Sigmoid colon (tissue), 7 donors: Measurements from ENCODE around the gene SIGMAR1. TPM values are rescaled to one million over a fixed set of nuclear protein-coding genes. Genes with fewer than 3 reads are reported as not detected.

ENCODE experiments used
- DNase-seq: peaks from one replicate; pipeline ENCODE4 v3.0.0-alpha.2; 2019
- H3K27ac ChIP-seq, 4 donors: fragments of 200-600 bp; sonication (generic); one replicate each; pipeline ENCODE4 v1.5.1; 2016 to 2019; ENCODE audit warnings: mild to moderate bottlenecking in 1 of 4
- H3K27me3 ChIP-seq, 3 donors: fragments of 200-600 bp; sonication (generic); one replicate each; pipeline ENCODE4 v1.5.1; 2019; ENCODE audit warnings: mild to moderate bottlenecking in 1 of 3
- H3K36me3 ChIP-seq, 4 donors: fragments of 200-600 bp; sonication (generic); one replicate each; pipeline ENCODE4 v1.5.1; 2016 to 2019
- H3K4me1 ChIP-seq, 4 donors: fragments of 200-600 bp; sonication (generic); one replicate each; pipeline ENCODE4 v1.5.1; 2017 to 2019
- H3K4me3 ChIP-seq, 4 donors: fragments of 200-600 bp; sonication (generic); one replicate each; pipeline ENCODE4 v1.5.1; 2017 to 2019; ENCODE audit warnings: mild to moderate bottlenecking in 2 of 4, moderate library complexity in 1 of 4
- H3K9me3 ChIP-seq, 4 donors: fragments of 200-600 bp in 3 of 4; sonication (generic) in 3 of 4; one replicate each; pipeline versions ENCODE4 v1.5.1 to v1.6.1; 2013 to 2019
- EP300 ChIP-seq, 4 donors: sonication (generic); formaldehyde crosslinking; IDR thresholded peaks; one replicate each; pipeline ENCODE4 v1.6.1; 2017; ENCODE audit warnings: antibody characterized with exemption in 4 of 4
- POLR2A ChIP-seq, 2 donors: fragments of 450-650 bp; IDR thresholded peaks; one replicate each; pipeline ENCODE4 v1.6.1; 2016; ENCODE audit warnings: antibody characterized with exemption in 2 of 2, mild to moderate bottlenecking in 2 of 2, moderate library complexity in 2 of 2
- POLR2AphosphoS5 ChIP-seq, 4 donors: sonication (generic); formaldehyde crosslinking; IDR thresholded peaks; one replicate each; pipeline ENCODE4 v1.6.1; 2017; ENCODE audit warnings: antibody characterized with exemption in 4 of 4
- WGBS, 2 donors: extraction: QIAGEN DNeasy Blood & Tissue Kit; methylation state at CpG; one replicate each; pipeline ENCODE4 v1.1.7; 2013; 5-methylcytosine and 5-hydroxymethylcytosine counted together
- intact Hi-C: fragments of 100-400 bp; cut with DNase I; formaldehyde crosslinking; loops from one replicate; pipeline ENCODE4 v1.15.1; 2023
- polyA plus RNA-seq, 3 donors: library from polyadenylated mRNA; stranded (reverse); fragments of 200-250 nt; gene quantifications; one replicate each; pipeline ENCODE4 v1.2.3, GENCODE V29; 2013
- total RNA-seq, 4 donors: library from RNA; depleted of rRNA; stranded (reverse); fragments of >200 nt; gene quantifications; one replicate each; pipeline ENCODE4 v1.1.0, GENCODE V29; 2016
- TF ChIP-seq, protein P1 (sequence below), 4 experiments: fragments of 450-650 bp in 3 of 4; fragments of 200-600 bp in 1 of 4; IDR thresholded peaks; one replicate each; pipeline ENCODE4 v1.5.1; 2016 to 2019; ENCODE audit warnings: antibody characterized with exemption in 4 of 4, mild to moderate bottlenecking in 3 of 4, moderate library complexity in 2 of 4
- donor health status: healthy with polysubstance abuse.
- donor health status: Bipolar disorder and iron deficiency.
- donor health status: healthy.

Gene SIGMAR1
- total and polyA plus RNA-seq, 7 donors = 12.0 to 82.6 (median 70.6) TPM

DNA sequence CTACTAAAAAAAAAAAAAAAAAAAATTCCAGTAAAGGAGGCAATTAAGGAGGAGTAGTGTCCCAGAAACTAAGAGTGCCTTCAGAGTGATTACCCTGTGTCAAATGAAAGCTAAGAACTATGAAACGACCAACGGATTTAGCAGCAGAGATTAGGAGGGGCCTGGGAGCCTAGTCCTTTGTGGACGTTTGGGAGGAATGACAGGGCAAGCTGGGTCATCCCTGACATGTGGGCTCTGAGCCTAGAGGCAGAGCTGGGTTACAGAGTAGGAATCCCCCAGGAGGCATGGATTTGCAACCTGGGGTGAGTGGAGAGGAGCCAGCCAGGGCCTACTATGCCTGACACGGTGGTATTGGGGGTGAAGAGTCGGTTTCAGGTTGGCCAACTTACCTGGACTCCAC, 4.4 kb downstream of the SIGMAR1 start:
- intact Hi-C loops = no loop called here
- no peak for TF ChIP-seq POLR2AphosphoS5 (IDR thresholded peaks at IDR 0.05)
- TF ChIP-seq, protein P1, sequence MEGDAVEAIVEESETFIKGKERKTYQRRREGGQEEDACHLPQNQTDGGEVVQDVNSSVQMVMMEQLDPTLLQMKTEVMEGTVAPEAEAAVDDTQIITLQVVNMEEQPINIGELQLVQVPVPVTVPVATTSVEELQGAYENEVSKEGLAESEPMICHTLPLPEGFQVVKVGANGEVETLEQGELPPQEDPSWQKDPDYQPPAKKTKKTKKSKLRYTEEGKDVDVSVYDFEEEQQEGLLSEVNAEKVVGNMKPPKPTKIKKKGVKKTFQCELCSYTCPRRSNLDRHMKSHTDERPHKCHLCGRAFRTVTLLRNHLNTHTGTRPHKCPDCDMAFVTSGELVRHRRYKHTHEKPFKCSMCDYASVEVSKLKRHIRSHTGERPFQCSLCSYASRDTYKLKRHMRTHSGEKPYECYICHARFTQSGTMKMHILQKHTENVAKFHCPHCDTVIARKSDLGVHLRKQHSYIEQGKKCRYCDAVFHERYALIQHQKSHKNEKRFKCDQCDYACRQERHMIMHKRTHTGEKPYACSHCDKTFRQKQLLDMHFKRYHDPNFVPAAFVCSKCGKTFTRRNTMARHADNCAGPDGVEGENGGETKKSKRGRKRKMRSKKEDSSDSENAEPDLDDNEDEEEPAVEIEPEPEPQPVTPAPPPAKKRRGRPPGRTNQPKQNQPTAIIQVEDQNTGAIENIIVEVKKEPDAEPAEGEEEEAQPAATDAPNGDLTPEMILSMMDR (IDR thresholded peaks at IDR 0.05) = no peak
- H3K4me3 ChIP-seq = no peak overlapping the region

DNA sequence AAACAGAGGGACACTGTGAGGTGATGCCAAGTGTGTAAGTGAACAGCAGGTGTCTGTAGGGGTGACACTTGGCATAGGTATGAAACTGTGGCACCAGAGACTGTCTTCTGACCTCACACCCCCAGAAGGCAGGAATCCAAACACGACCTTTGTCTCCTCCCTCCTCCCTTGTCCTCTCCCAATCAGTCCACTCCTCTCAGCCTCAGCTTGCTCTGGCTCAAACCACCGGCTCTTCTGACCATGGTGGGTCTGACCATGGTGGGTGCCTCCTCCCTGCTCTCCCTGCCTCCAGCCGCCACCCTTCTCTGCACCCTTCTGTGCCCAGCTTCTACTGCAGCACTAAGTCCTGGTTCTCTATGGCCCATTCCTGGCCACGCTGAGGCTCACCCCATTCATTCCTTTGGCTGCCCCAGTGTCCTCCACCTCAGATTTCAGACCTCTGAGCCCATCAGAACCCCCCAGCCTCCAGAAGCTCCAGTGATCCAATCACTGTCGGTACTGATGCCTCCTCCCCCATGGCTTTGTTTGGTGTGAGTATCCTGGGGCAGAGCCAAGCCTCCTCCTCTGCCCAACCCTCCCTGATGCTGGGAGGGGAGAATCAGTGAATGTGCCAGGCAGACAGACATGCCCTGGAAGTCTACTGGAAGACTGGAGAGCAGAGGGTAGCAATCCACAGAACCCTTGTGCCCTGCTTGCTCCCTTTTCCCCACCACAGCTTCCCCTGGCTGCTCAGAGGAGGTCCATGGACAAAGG, 7.0 kb downstream of the SIGMAR1 start:
- TF ChIP-seq EP300 (IDR thresholded peaks at IDR 0.05) = no peak
- TF ChIP-seq, protein P1 (IDR thresholded peaks at IDR 0.05) = no peak
- no peak for TF ChIP-seq POLR2A (IDR thresholded peaks at IDR 0.05)
- no peak for TF ChIP-seq POLR2AphosphoS5 (IDR thresholded peaks at IDR 0.05)
- Histone ChIP-seq H3K4me1 (peaks cover 0 to 23% (median 18%) of the 10 kb centered on the region in 4 donors), H3K4me3 (no peak overlapping the region), H3K27ac (no peak overlapping the region), H3K36me3 (peaks cover 0 to 8% (median 2%) of the 10 kb centered on the region in 4 donors), H3K27me3 (peaks cover 31 to 46% (median 40%) of the 10 kb centered on the region in 3 donors), H3K9me3 (no peaks in the 10 kb centered on the region)
- intact Hi-C loops = no loop called here
- WGBS, 2 donors = 15 to 39% methylated on average over 5 of the region's 5 CpGs
- DNase-seq = no peak

More for the DNA sequence above, 4.4 kb downstream of the SIGMAR1 start:
- DNase-seq = no peak
- Histone ChIP-seq H3K36me3 (peaks cover 0 to 12% (median 3%) of the 10 kb centered on the region in 4 donors), H3K4me1 (peaks cover 0 to 41% (median 38%) of the 10 kb centered on the region in 4 donors), H3K27ac (no peak overlapping the region), H3K9me3 (no peaks in the 10 kb centered on the region), H3K27me3 (peaks cover 12 to 20% (median 14%) of the 10 kb centered on the region in 3 donors)
- 64 to 70% methylated on average over 5 of the region's 5 CpGs for WGBS, 2 donors

DNA sequence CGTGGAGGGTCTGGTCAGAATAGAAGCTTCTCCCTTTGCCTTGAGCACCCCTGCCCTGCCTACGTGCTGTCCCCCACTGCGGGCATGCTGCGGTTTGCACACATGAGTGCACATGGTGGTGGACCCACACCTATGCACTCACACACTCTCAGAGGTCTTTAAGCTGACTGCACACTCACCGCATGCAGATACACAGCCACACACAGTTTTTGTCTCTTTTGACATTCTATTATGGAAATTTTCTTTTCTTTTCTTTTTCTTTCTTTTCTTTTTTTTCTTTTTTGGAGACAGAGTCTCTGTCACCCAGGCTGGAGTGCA, 8.1 kb downstream of the SIGMAR1 start:
- Histone ChIP-seq H3K36me3 (no peaks in the 10 kb centered on the region), H3K27me3 (peaks cover 42 to 57% (median 52%) of the 10 kb centered on the region in 3 donors), H3K27ac (no peak overlapping the region), H3K9me3 (no peaks in the 10 kb centered on the region), H3K4me1 (peaks cover 0 to 21% (median 16%) of the 10 kb centered on the region in 4 donors), H3K4me3 (peak overlapping the region in 1 of 4 donors; percentile 45)
- 29 to 31% methylated on average over 5 of the region's 5 CpGs for WGBS, 2 donors
- DNase-seq = no peak
- no peak for TF ChIP-seq EP300 (IDR thresholded peaks at IDR 0.05)
- TF ChIP-seq, protein P1 (IDR thresholded peaks at IDR 0.05) = no peak
- TF ChIP-seq POLR2A (IDR thresholded peaks at IDR 0.05) = no peak
- TF ChIP-seq POLR2AphosphoS5 (IDR thresholded peaks at IDR 0.05) = no peak
- intact Hi-C loops = no loop called here

DNA sequence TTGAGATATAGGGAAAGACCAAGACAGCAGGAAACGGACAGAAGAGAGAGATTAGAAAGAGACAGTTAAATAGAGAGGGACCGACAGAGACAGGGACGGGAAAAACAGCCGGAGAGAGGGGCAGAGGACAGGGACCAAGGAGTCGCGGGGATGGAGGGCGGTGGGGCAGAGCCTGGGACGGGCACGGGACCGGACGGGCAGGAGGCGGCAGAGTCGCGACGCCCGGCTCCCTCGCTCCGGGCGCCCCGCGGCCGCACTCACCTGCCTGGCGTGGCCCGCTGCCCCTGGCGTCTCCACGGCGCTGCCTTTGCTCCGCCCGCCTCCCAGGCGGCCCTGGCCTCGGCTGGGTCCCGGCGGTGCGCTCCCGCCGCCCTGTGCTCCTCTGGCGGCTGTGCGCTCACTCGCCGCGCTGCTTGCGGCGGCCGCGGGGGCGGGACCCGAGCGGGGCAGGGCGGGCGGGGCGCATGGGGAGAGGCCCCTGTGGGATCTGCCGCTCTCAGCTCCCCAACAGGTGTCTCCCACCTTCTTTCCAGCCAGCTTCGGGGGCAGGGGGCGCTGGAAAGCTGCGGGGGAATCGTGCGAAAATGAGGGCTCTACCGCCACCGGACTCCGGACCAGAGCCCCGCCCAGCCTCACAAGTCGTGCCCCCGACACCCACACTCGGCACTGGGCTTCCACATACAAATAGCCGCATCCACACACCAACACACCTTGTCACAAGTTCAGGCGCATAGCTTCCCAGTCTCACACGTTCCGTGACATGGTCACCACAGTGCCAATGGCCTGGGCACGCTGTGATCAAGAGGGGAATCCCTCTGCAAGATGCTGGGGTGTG, 8.7 kb downstream of the SIGMAR1 start, which contains the start of gene ARID3C:
Gene ARID3C (minus strand): TSS at position 411 of the 835 bp plus-strand sequence. CDS start 1,052 bp downstream, outside the sequence.
- Histone ChIP-seq H3K9me3 (no peaks in the 10 kb centered on the region), H3K4me3 (peak within 1 kb of the TSS; percentile 11 to 53 (median 37)), H3K27ac (no peak within 1 kb of the TSS), H3K27me3 (peaks cover 48 to 63% (median 57%) of the 10 kb centered on the region in 3 donors), H3K36me3 (no peaks in the 10 kb centered on the region), H3K4me1 (peaks cover 0 to 24% (median 17%) of the 10 kb centered on the region in 4 donors)
- no peak for DNase-seq
- no peak for TF ChIP-seq POLR2AphosphoS5 (IDR thresholded peaks at IDR 0.05)
- TF ChIP-seq, protein P1 (IDR thresholded peaks at IDR 0.05) = no peak
- TF ChIP-seq EP300 (IDR thresholded peaks at IDR 0.05) = no peak
- no peak for TF ChIP-seq POLR2A (IDR thresholded peaks at IDR 0.05)
- 1% methylated on average over 69 of the region's 69 CpGs for WGBS, 2 donors
- intact Hi-C loops = no loop called here
